HG03521 (cell line): ENCODE measurements around the gene ST6GALNAC4.

Source experiments
- ATAC-seq: cut with Tn5 transposase; IDR thresholded peaks from one replicate; pipeline ENCODE4 v1.9.1; 2021; ENCODE audit warnings: mild to moderate bottlenecking, moderate library complexity; ENCODE audit not compliant: unreplicated experiment

Gene ST6GALNAC4

GRCh38 chr9:127947841-127948710 is 31.2 kb upstream of the ST6GALNAC4 start:
- ATAC-seq = no peak

DNA sequence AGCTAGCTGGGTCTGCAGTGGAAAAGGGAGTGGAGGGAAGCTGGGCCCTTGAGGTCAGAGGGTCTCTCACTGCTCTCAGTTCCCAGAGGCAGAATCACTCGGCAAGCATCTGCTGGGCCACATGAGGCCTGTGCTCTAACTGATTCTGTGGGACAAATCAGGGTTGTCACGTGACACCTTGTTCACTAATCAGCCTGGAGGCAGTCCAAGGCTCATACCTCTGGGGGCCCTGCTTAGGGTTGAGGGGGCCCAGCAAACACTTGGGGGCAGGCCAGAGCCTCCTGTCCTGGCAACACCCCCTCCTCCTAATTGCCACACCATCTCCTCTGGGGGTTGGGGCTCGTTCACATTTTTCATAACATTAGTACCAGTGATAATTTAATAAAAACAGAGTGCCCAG is 29.9 kb upstream of the ST6GALNAC4 start:
- no peak for ATAC-seq

DNA sequence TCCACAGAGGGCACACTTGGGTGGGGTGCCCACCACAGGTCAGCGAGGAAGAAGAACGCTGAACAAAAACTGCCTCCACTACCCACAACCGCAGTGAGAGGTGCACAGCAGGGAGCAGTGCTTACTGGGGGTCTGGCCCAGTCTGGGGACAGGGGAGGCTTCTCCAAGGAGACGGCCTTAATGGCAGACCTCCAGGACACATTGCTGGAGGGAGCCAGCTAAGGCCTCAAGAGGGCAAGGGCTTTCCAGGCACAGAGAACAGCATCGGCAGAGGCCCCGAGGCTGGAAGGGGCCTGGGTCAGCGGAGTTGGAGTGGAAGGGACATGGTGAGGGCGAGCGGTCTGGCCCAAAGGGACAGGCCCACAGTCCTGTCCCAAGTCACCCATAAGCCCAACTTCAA is 29.1 kb upstream of the ST6GALNAC4 start:
- ATAC-seq = no peak

DNA sequence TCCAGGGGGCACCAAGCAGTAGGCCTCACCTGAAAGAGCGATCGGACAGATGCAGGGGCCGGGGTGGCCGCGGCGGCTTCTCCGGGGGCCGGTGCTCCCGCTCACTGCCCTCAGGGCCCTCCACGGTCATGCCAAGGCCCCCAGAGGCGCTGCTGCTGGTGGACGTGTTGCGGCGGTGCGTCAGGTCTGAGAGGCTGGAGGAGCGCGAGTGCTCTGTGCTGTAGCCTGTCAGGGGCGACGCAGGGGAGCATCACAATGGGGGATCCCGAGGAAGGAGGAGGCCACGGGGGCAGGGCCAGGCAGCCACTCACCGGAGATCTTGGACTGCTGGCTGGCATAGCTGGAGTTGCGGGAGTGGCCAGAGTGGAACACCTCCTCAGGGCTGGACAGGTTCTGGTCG is 28.5 kb upstream of the ST6GALNAC4 start:
- ATAC-seq = no peak

GRCh38 chr9:127944586-127945218 is 27.9 kb upstream of the ST6GALNAC4 start:
- no peak for ATAC-seq

DNA sequence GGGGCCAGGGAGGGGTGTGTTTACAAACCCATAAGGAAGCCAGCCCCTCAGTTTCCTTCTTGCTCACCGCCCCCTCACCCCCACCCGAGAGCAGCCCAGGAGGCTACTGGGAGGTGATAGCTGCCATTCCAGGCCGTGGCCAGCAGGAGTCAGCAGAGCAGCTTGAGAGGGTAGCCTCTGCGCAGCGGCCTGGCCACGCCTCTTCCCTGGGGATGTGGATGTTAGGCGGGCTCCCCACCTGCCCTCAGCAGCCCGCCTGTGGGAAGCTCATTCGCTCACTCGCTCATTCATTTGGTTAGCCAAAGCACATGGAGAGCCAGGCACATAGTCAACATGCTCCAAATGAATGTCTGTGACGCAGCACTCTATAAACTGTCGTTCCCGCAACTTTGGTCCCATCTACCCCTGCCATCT is 26.9 kb upstream of the ST6GALNAC4 start:
- no peak for ATAC-seq

DNA sequence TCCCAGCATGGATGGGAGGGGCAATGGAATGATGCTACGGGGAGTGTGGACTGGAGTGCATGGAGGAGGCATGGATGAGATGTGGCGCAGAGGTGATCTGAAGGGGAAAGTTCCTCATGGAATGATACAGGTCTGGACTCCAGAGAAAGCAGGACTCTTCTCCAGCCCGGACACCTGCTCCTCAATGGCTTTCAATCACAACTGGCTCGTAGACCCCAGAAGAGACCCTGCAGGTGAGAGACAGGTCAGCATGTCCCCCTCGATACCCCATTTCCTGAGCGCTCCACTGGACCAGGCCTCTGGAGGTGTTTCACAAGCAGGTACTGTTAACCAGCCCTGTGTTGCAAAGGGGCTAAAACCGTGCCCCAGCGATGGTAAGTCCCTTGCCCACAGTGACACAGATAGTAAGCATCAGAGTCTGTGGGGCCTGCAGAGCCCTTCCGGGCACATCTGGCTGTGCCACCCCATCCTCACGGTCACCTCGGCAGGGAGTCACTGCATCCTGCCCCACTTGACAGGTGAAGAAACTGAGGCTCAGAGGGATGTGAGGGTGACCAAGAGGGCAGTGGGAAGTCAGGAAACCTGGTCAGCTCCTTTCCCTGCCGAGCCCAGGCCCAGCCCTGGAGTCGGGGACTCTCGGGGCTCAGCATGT is 26.3 kb upstream of the ST6GALNAC4 start:
- no peak for ATAC-seq

DNA sequence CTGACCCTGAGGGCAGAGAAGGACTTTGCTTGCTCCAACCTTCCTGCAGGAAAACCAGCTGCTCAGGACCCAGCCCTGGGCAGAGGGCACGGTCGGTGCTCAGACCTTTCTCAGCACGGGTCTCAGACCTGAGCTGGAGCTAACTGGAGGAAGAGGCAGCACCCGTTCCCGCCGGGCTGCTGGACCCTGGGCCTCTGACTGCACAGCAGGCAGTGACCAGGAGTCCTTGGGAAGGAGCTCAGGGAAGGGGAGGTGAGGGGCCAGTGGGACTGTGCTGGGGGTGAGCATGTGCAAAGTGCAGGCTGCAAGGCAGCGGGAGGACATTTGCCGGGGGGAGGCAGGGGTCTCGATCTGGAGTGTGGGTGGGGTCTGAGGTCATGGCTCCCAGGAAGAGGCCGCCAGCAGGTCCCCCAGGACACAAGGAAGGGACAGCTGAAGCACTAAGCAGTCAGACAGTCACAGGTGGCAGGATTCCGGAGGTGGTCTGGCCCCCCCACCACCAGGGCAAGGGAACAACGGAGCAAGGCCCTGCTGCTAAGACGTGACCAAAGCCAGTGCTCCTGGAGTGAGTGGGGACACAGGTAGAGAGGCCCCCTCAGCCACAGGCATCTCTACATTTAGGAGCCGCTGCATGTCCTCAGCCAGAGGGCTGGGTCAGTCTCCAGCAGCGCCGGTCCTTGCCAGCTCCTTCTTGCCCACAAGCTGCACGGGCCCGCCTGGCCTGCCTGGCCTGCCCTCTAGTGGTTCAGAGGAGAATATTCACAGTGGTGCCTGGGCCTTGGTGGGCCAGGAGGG is 25.6 kb upstream of the ST6GALNAC4 start:
- ATAC-seq = no peak

GRCh38 chr9:127941961-127942215 is 25.0 kb upstream of the ST6GALNAC4 start:
- ATAC-seq = no peak

- no peak for ATAC-seq
These were observed 24.5 kb upstream of the ST6GALNAC4 start for GRCh38 chr9:127941062-127941960.

DNA sequence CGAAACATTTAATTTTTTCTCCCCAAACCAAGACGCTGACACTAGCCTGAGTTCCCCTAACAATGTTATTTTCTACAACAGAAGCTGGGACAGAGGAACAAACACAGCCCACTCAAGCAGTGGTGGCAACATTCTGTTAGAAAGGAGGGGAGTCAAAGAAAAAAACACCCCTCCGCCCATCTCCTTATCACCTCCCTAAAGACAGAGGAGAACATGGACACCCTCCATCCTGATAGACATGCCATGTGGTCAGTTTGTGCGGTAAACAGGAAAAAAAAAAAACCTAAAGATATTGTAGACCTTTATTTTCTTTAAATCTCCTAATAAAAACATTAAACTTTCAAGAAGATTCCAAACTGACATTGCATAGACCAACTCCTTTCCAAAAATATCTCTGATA is 23.8 kb upstream of the ST6GALNAC4 start:
- no peak for ATAC-seq

DNA sequence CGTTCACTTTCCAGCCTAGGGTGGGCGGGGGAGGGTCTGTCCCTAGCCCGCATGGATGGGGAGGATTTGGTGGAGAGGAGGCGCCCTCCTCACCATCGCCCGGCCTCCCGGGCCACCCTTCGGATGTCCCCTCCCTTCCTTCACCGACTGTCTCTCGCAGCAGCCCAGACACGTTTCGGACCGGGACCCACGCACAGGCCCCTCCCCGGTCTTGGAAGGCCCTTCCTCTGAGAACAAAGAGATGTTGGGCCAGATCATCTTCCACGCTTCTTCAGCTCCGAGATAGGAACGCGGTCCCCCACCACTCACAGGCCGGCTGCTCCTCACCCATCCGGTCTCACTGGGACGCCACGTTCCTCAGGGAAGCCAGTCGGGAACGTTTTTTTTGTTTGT is 21.5 kb upstream of the ST6GALNAC4 start:
- peak; percentile 12 for ATAC-seq

GRCh38 chr9:127937388-127938297 is 20.8 kb upstream of the ST6GALNAC4 start, which contains the start of gene DPM2:
Gene DPM2 (minus strand): TSS chr9:127937854. CDS start chr9:127937820, 34 bp downstream.
- ATAC-seq = peak; percentile 88

- no peak for ATAC-seq
These were observed 20.2 kb upstream of the ST6GALNAC4 start for GRCh38 chr9:127937056-127937387.

GRCh38 chr9:127936347-127936852 is 19.6 kb upstream of the ST6GALNAC4 start:
- ATAC-seq = no peak

DNA sequence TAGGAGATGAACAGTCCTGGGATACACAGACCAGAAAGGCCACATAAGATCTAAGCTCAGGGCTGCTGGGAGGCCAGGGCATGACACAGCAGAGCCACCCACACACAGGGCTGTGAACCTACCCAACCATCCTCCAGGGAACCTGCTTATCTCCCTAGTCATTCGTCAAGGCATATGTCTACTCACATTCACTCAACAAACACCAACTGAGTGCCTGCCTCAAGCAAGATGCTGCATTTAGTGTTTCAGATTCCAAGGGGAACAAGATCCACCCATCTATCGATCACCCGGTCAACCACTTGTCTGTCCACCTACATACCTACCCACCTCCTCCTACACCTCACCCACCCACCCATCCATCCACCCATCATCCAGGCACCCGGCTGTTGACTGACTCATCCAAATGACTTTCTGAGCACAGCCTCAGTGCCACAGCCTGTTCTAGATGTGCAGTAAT is 19.0 kb upstream of the ST6GALNAC4 start:
- ATAC-seq = no peak

DNA sequence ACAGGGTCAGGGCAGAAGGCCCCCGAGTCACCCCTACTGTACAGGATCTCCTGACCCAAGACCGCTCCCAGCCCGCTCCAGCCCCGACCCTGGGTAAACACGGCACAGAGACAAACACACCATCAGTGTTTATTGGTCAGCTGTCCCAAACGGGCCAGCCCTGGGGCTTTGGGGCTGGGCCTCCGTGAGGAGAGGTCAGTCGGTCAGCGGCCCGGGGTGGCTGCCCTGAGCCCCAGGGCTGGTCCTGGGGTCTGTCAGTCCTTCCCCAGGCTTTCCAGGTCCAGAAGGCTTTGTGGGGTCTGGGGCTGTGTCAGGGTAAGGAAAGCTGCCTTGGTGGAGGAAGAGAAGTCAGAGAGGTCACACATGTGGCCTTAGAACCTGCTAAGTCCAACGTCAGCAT is 18.1 kb upstream of the ST6GALNAC4 start:
- no peak for ATAC-seq

- ATAC-seq = no peak
These were observed 17.4 kb upstream of the ST6GALNAC4 start for GRCh38 chr9:127934248-127934647.
